DOHH2 (cell line): ENCODE data around the gene CCT5.

Experiments
- CTCF ChIP-seq: fragments of 200-600 bp; sonication (generic); IDR thresholded peaks from one replicate; pipeline ENCODE4 v1.5.1; 2014; ENCODE audit warnings: antibody characterized with exemption, mild to moderate bottlenecking, low read depth, low read length; ENCODE audit not compliant: poor library complexity, severe bottlenecking
- EZH2phosphoT487 ChIP-seq: fragments of 200-600 bp; sonication (generic); IDR thresholded peaks from 2 replicates; pipeline ENCODE4 v1.6.1; 2017; ENCODE audit warnings: borderline replicate concordance, mild to moderate bottlenecking, antibody characterized with exemption, low read length, moderate library complexity, mixed read lengths

GRCh38 chr5:10243660-10244240, 6.3 kb upstream of the CCT5 start:
- TF ChIP-seq CTCF, result no peak
- no peak for TF ChIP-seq EZH2phosphoT487
